Tibial artery (tissue), 4 donors: ENCODE data around the gene ITIH3.
A peak's percentile ranks its signal among the peaks of the same experiment; 100 is the strongest.

Experiments used
- DNase-seq, 2 donors: peaks; one replicate each; pipeline ENCODE4 v3.0.0-alpha.2; 2019
- H3K27ac ChIP-seq, 2 donors: fragments of 200-600 bp; sonication (generic) in 1 of 2; 1 replicate in 1 of 2; 2 replicates in 1 of 2; pipeline ENCODE4 v1.5.1; 2018 to 2019; ENCODE audit warnings: mild to moderate bottlenecking in 1 of 2
- H3K27me3 ChIP-seq, 2 donors: fragments of 200-600 bp; sonication (generic) in 1 of 2; one replicate each; pipeline versions ENCODE4 v1.5.1 to v1.6.0; 2016 to 2019
- H3K36me3 ChIP-seq, 3 donors: fragments of 200-600 bp; sonication (generic) in 2 of 3; one replicate each; pipeline ENCODE4 v1.5.1; 2016 to 2019; ENCODE audit warnings: mild to moderate bottlenecking in 2 of 3
- H3K4me1 ChIP-seq, 4 donors: fragments of 200-600 bp; sonication (generic) in 2 of 4; 1 replicate in 3 of 4; 2 replicates in 1 of 4; pipeline ENCODE4 v1.5.1; 2016 to 2019
- H3K4me3 ChIP-seq, 2 donors: fragments of 200-600 bp; sonication (generic) in 1 of 2; 1 replicate in 1 of 2; 2 replicates in 1 of 2; pipeline ENCODE4 v1.5.1; 2018 to 2019; ENCODE audit warnings: mild to moderate bottlenecking in 2 of 2
- H3K9me3 ChIP-seq, 3 donors: fragments of 200-600 bp; sonication (generic) in 1 of 3; one replicate each; pipeline ENCODE4 v1.5.1; 2016 to 2019
- CTCF ChIP-seq, 2 experiments: fragments of 200-600 bp in 1 of 2; fragments of 450-650 bp in 1 of 2; IDR thresholded peaks; one replicate each; pipeline ENCODE4 v1.5.1; 2017 to 2019; ENCODE audit warnings: antibody characterized with exemption in 2 of 2, mild to moderate bottlenecking in 1 of 2, moderate library complexity in 1 of 2
- intact Hi-C: fragments of 100-400 bp; cut with DNase I; formaldehyde crosslinking; loops from one replicate; pipeline ENCODE4 v1.15.0; 2023; ENCODE audit warnings: low total_unique reads

Gene ITIH3

GRCh38 chr3:52848617-52849016, 54.0 kb downstream of the ITIH3 start:
- H3K4me3 ChIP-seq, result no peak overlapping the region
- H3K9me3 ChIP-seq, result no peaks in the 10 kb centered on the region
- peaks cover 0 to 48% (median 32%) of the 10 kb centered on the region in 4 donors for H3K4me1 ChIP-seq
- peak overlapping the region; percentile 86 to 91 for H3K27ac ChIP-seq
- H3K36me3 ChIP-seq, result peaks cover 25 to 70% (median 48%) of the 10 kb centered on the region in 3 donors
- no peaks in the 10 kb centered on the region for H3K27me3 ChIP-seq
- intact Hi-C loops, result no loop called here
- TF ChIP-seq CTCF (IDR thresholded peaks at IDR 0.05), result no peak
- DNase-seq, result peak in 1 of 2 donors; percentile 69

DNA sequence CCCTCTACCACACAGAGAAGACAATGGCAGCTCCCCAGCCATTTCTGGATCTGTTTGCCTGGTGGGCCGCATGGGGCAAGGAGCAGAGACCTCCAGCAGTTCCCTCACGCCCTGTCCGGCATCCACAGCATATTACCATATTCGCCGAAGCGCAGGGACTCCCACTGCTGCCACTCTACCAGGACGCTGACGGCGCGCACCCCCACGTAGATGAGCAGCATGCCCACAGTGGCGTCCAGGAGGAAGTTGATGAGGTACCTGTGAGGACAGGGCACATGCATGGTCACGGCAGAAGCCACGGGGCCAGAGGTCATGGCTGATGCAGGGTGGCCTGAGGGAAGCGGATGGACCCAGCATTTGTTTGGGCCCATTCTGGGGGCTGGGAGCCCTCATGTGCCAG, 55.1 kb downstream of the ITIH3 start:
- Histone ChIP-seq H3K4me1 (peaks cover 0 to 38% (median 21%) of the 10 kb centered on the region in 4 donors), H3K4me3 (no peak overlapping the region), H3K36me3 (peaks cover 31 to 78% (median 56%) of the 10 kb centered on the region in 3 donors), H3K27ac (peak overlapping the region in 1 of 2 donors; percentile 86), H3K27me3 (no peaks in the 10 kb centered on the region), H3K9me3 (no peaks in the 10 kb centered on the region)
- DNase-seq, result peak in 1 of 2 donors; percentile 20
- no peak for TF ChIP-seq CTCF (IDR thresholded peaks at IDR 0.05)
- intact Hi-C loops, result loop anchor here (5.0 to 10.0 kb wide), 2 partner anchors 83 to 225 kb away; no protein-coding TSS in a partner anchor

GRCh38 chr3:52851348-52851747, 56.8 kb downstream of the ITIH3 start:
- H3K4me1 ChIP-seq, result peaks cover 0 to 22% (median 6%) of the 10 kb centered on the region in 4 donors
- H3K36me3 ChIP-seq, result peaks cover 34 to 85% (median 56%) of the 10 kb centered on the region in 3 donors
- H3K4me3 ChIP-seq, result no peak overlapping the region
- DNase-seq, result peak in 1 of 2 donors; percentile 19
- H3K27ac ChIP-seq, result no peak overlapping the region
- H3K9me3 ChIP-seq, result no peaks in the 10 kb centered on the region
- TF ChIP-seq CTCF (IDR thresholded peaks at IDR 0.05), result peak; percentile 47 to 64
- intact Hi-C loops, result loop anchor here (5.0 to 10.0 kb wide), 2 partner anchors 81 to 223 kb away; no protein-coding TSS in a partner anchor
- H3K27me3 ChIP-seq, result no peaks in the 10 kb centered on the region

DNA sequence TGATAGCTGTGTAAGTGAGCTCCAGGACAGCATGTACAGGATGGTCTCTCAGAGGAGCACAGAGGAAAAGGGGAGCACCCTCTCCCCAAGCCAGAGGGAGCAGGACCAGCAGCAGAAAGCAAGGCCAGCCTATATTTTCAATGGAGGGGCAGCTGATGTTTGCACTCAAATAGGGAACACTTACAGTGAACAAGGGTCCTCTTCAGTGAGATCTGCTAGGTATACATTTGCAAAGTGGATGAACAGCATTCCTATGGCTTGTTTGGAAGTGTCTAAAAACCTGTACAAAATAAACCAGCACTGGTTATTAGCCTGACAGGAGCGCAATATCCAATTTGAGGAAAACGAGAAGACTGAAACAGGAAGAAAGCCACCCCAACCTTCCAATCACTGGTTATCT, 57.8 kb downstream of the ITIH3 start:
- DNase-seq, result no peak
- Histone ChIP-seq H3K9me3 (no peaks in the 10 kb centered on the region), H3K4me1 (peaks cover 0 to 13% (median 0%) of the 10 kb centered on the region in 4 donors), H3K27ac (no peak overlapping the region), H3K36me3 (peaks cover 30 to 83% (median 56%) of the 10 kb centered on the region in 3 donors), H3K4me3 (no peak overlapping the region), H3K27me3 (no peaks in the 10 kb centered on the region)
- intact Hi-C loops, result loop anchor here (5.0 to 10.0 kb wide), 2 partner anchors 80 to 222 kb away; no protein-coding TSS in a partner anchor
- TF ChIP-seq CTCF (IDR thresholded peaks at IDR 0.05), result no peak

- no peak for DNase-seq
- intact Hi-C loops, result loop anchor here (5.0 to 10.0 kb wide), 2 partner anchors 78 to 221 kb away; no protein-coding TSS in a partner anchor
Measured at GRCh38 chr3:52854013-52854412, 59.4 kb downstream of the ITIH3 start.

More at GRCh38 chr3:52854013-52854412, 59.4 kb downstream of the ITIH3 start:
- Histone ChIP-seq H3K36me3 (peaks cover 25 to 67% (median 51%) of the 10 kb centered on the region in 3 donors), H3K4me1 (peaks cover 0 to 1% (median 0%) of the 10 kb centered on the region in 4 donors), H3K27me3 (no peaks in the 10 kb centered on the region), H3K9me3 (no peaks in the 10 kb centered on the region), H3K4me3 (no peak overlapping the region), H3K27ac (no peak overlapping the region)
- no peak for TF ChIP-seq CTCF (IDR thresholded peaks at IDR 0.05)
